Measurements from ENCODE around the gene OR51B2.

OR51B2 gene

DNA sequence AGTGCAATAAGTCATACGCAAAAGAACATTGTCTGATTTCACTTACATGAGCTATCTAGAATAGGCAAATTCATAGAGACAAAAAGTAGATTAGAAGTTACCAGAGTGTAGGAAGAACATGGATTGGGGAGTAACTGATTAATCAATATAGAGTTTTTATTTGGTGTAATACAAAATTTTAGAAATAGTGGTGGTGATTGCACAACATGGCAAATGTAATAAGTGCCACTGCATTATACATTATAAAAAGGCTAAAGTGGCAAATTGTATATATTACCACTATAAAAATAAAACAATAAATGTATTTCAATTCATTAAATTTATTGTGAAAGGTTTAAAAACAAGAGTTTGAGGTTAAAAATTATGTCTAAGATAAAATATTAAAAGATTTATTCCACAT is 13.7 kb downstream of the OR51B2 start:
- TF ChIP-seq CTCF (IDR thresholded peaks at IDR 0.05; ENCODE audit: control insufficient read depth, extremely low read depth, insufficient read depth) = no peak
- no peak for DNase-seq (ENCODE audit: low read depth)
- no peak overlapping the region for H3K4me3 ChIP-seq (ENCODE audit: low read depth, low read length)

- no peak overlapping the region for H3K4me3 ChIP-seq (ENCODE audit: low read depth, low read length)
- no peak for TF ChIP-seq CTCF (IDR thresholded peaks at IDR 0.05; ENCODE audit: control insufficient read depth, extremely low read depth, insufficient read depth)
- DNase-seq (ENCODE audit: low read depth) = no peak
Observed at GRCh38 chr11:5307256-5308019, 16.7 kb downstream of the OR51B2 start.

- no peak for TF ChIP-seq CTCF (IDR thresholded peaks at IDR 0.05; ENCODE audit: control insufficient read depth, extremely low read depth, insufficient read depth)
- DNase-seq (ENCODE audit: low read depth) = no peak
Observed at GRCh38 chr11:5304046-5304445, 20.1 kb downstream of the OR51B2 start.

DNA sequence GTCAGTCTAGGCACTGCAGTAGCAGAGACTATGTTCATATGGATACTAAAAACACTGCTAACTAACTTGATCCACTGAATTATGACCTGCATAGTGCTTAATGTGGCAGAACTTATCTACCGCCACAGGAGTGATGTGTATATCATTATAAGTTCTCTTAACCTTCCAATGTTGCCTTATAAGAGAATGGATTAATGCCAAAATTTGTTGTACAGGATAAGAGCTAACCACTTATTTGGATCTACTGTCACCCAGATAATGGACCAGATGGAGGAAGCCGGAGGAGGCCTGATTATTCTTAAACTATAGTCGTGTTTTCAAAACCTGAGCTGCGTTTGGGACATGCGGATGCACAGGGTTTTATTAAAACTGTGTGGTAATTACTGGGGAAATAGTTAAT is 20.5 kb downstream of the OR51B2 start:
- no peak for DNase-seq (ENCODE audit: low read depth)
- no peak overlapping the region for H3K4me3 ChIP-seq (ENCODE audit: low read depth, low read length)
- no peak for TF ChIP-seq CTCF (IDR thresholded peaks at IDR 0.05; ENCODE audit: control insufficient read depth, extremely low read depth, insufficient read depth)

More at GRCh38 chr11:5304046-5304445, 20.1 kb downstream of the OR51B2 start:
- no peak overlapping the region for H3K4me3 ChIP-seq (ENCODE audit: low read depth, low read length)

- DNase-seq (ENCODE audit: low read depth) = no peak
- H3K4me3 ChIP-seq (ENCODE audit: low read depth, low read length) = no peak within 1 kb of the TSS
- TF ChIP-seq CTCF (IDR thresholded peaks at IDR 0.05; ENCODE audit: control insufficient read depth, extremely low read depth, insufficient read depth) = no peak
Observed at GRCh38 chr11:5301846-5302245, 22.3 kb downstream of the OR51B2 start, which contains the start of gene OR51B4. Gene OR51B4 (minus strand): TSS chr11:5301946. CDS start chr11:5301946, 0 bp downstream.

GRCh38 chr11:5300251-5300650 is 23.8 kb downstream of the OR51B2 start:
- no peak overlapping the region for H3K4me3 ChIP-seq (ENCODE audit: low read depth, low read length)
- no peak for TF ChIP-seq CTCF (IDR thresholded peaks at IDR 0.05; ENCODE audit: control insufficient read depth, extremely low read depth, insufficient read depth)

GRCh38 chr11:5298451-5298850 is 25.6 kb downstream of the OR51B2 start:
- TF ChIP-seq CTCF (IDR thresholded peaks at IDR 0.05; ENCODE audit: control insufficient read depth, extremely low read depth, insufficient read depth) = no peak
- no peak for DNase-seq (ENCODE audit: low read depth)
- no peak overlapping the region for H3K4me3 ChIP-seq (ENCODE audit: low read depth, low read length)

More at GRCh38 chr11:5300251-5300650, 23.8 kb downstream of the OR51B2 start:
- no peak for DNase-seq (ENCODE audit: low read depth)
